ENCODE results near the gene ARHGAP26. TPM values are rescaled to one million over a fixed set of nuclear protein-coding genes. Genes with fewer than 3 reads are reported as not detected.

The ARHGAP26 gene
- total and polyA plus RNA-seq, 7 donors, result 2.5 to 28.7 (median 12.0) TPM

- no peak for TF ChIP-seq CTCF (IDR thresholded peaks at IDR 0.05)
- H3K9me3 ChIP-seq, result no peaks in the 10 kb centered on the region
- H3K4me1 ChIP-seq, result peaks cover 11% of the 10 kb centered on the region
- DNase-seq (no peak), ATAC-seq (no peak)
- no peak overlapping the region for H3K4me3 ChIP-seq
- intact Hi-C loops (cut with DNase I), result no loop called here
- no peak overlapping the region for H3K27ac ChIP-seq
- 87 to 92% (median 90%) methylated on average over 12 of the region's 12 CpGs for WGBS, 3 donors
- no peaks in the 10 kb centered on the region for H3K27me3 ChIP-seq (ENCODE audit: insufficient read depth in 3 of 3, low read length in 2 of 3)
- no peaks in the 10 kb centered on the region for H3K36me3 ChIP-seq (ENCODE audit: insufficient read depth in 1 of 2, low read depth in 1 of 2)
Measured at GRCh38 chr5:143165049-143165880, 395.1 kb downstream of the ARHGAP26 start.

- 97 to 98% (median 98%) methylated on average over 4 of the region's 4 CpGs for WGBS, 3 donors
- no peak for ATAC-seq
Measured at GRCh38 chr5:143166090-143166489, 395.9 kb downstream of the ARHGAP26 start.

GRCh38 chr5:143166661-143167420 lies 396.7 kb downstream of the ARHGAP26 start:
- Histone ChIP-seq H3K9me3 (no peaks in the 10 kb centered on the region), H3K27me3 (ENCODE audit: insufficient read depth in 3 of 3, low read length in 2 of 3) (no peaks in the 10 kb centered on the region), H3K27ac (no peak overlapping the region), H3K4me1 (no peaks in the 10 kb centered on the region), H3K4me3 (no peak overlapping the region), H3K36me3 (ENCODE audit: insufficient read depth in 1 of 2, low read depth in 1 of 2) (no peaks in the 10 kb centered on the region)
- WGBS, 3 donors, result 50 to 61% (median 50%) methylated on average over 8 of the region's 8 CpGs
- intact Hi-C loops (cut with DNase I), result no loop called here
- no peak for ATAC-seq
- TF ChIP-seq CTCF (IDR thresholded peaks at IDR 0.05), result no peak
- no peak for DNase-seq

More at GRCh38 chr5:143166090-143166489, 395.9 kb downstream of the ARHGAP26 start:
- Histone ChIP-seq H3K9me3 (no peaks in the 10 kb centered on the region), H3K4me1 (peaks cover 6% of the 10 kb centered on the region), H3K4me3 (no peak overlapping the region), H3K27me3 (ENCODE audit: insufficient read depth in 3 of 3, low read length in 2 of 3) (no peaks in the 10 kb centered on the region), H3K27ac (no peak overlapping the region), H3K36me3 (ENCODE audit: insufficient read depth in 1 of 2, low read depth in 1 of 2) (no peaks in the 10 kb centered on the region)
- intact Hi-C loops (cut with DNase I), result no loop called here
- DNase-seq, result no peak
- no peak for TF ChIP-seq CTCF (IDR thresholded peaks at IDR 0.05)

GRCh38 chr5:143168171-143168741 lies 398.1 kb downstream of the ARHGAP26 start:
- Histone ChIP-seq H3K4me1 (no peaks in the 10 kb centered on the region), H3K9me3 (no peaks in the 10 kb centered on the region), H3K27ac (no peak overlapping the region), H3K36me3 (ENCODE audit: insufficient read depth in 1 of 2, low read depth in 1 of 2) (no peaks in the 10 kb centered on the region), H3K4me3 (no peak overlapping the region), H3K27me3 (ENCODE audit: insufficient read depth in 3 of 3, low read length in 2 of 3) (no peaks in the 10 kb centered on the region)
- ATAC-seq, result no peak
- no peak for DNase-seq
- intact Hi-C loops (cut with DNase I), result no loop called here
- TF ChIP-seq CTCF (IDR thresholded peaks at IDR 0.05), result no peak
- 66 to 74% (median 73%) methylated on average over 2 of the region's 2 CpGs for WGBS, 3 donors
